Keratinocyte (primary cell): ENCODE results near the gene NAT16. TPM values are rescaled to one million over a fixed set of nuclear protein-coding genes. Genes with fewer than 3 reads are reported as not detected.

ENCODE experiments used
- DNase-seq: peaks from one replicate; pipeline ENCODE4 v3.0.0-alpha.2; 2011; ENCODE audit warnings: low read depth, missing footprints, low spot score
- FAIRE-seq: peaks from 2 replicates; lab custom pipeline; 2011; peaks lifted over from hg19 to GRCh38; lab: Jason Lieb, UNC
- H2AFZ ChIP-seq: 2 replicates; pipeline ENCODE4 v1.6.0; 2012; ENCODE audit warnings: low read length, control low read depth, inconsistent platforms; ENCODE audit not compliant: control insufficient read depth
- H3K27ac ChIP-seq: 2 replicates; pipeline ENCODE4 v1.5.1; 2011; ENCODE audit warnings: low read length; ENCODE audit not compliant: control insufficient read depth, insufficient read depth
- H3K27me3 ChIP-seq: 3 replicates; pipeline ENCODE4 v1.6.0; 2011; ENCODE audit warnings: low read length; ENCODE audit not compliant: control insufficient read depth, insufficient read depth; ENCODE audit errors: extremely low read depth
- H3K36me3 ChIP-seq, 2 experiments: 2 replicates in 1 of 2; 3 replicates in 1 of 2; pipeline ENCODE4 v1.5.1; 2011; ENCODE audit warnings: low read length in 2 of 2, mild to moderate bottlenecking in 1 of 2; ENCODE audit not compliant: control insufficient read depth in 2 of 2, insufficient read depth in 2 of 2; ENCODE audit errors: extremely low read depth in 1 of 2
- H3K4me1 ChIP-seq: 3 replicates; pipeline ENCODE4 v1.5.1; 2011; ENCODE audit warnings: low read length; ENCODE audit not compliant: control insufficient read depth, insufficient read depth; ENCODE audit errors: extremely low read depth
- H3K4me2 ChIP-seq: 3 replicates; pipeline ENCODE4 v1.6.0; 2011; ENCODE audit warnings: low read depth, low read length; ENCODE audit not compliant: control insufficient read depth, insufficient read depth; ENCODE audit errors: extremely low read depth
- H3K4me3 ChIP-seq, 3 experiments: fragments of 200-600 bp in 1 of 3; sonication (generic) in 1 of 3; 2 replicates in 2 of 3; 3 replicates in 1 of 3; pipeline ENCODE4 v1.5.1; 2011 to 2016; ENCODE audit warnings: low read length in 3 of 3, mild to moderate bottlenecking in 3 of 3, control low read depth in 2 of 3, inconsistent platforms in 1 of 3, low read depth in 1 of 3, mixed read lengths in 1 of 3, mixed run types in 1 of 3, moderate library complexity in 1 of 3; ENCODE audit not compliant: control insufficient read depth in 2 of 3, insufficient read depth in 2 of 3; ENCODE audit errors: extremely low read depth in 1 of 3
- H3K79me2 ChIP-seq: 2 replicates; pipeline ENCODE4 v1.6.0; 2012; ENCODE audit warnings: low read length; ENCODE audit not compliant: control insufficient read depth, insufficient read depth
- H3K9ac ChIP-seq: 3 replicates; pipeline ENCODE4 v1.6.0; 2011; ENCODE audit warnings: low read length; ENCODE audit not compliant: control insufficient read depth, insufficient read depth; ENCODE audit errors: extremely low read depth
- H3K9me1 ChIP-seq: 3 replicates; pipeline ENCODE4 v1.6.0; 2011; ENCODE audit warnings: low read length; ENCODE audit not compliant: control insufficient read depth, insufficient read depth; ENCODE audit errors: extremely low read depth
- H3K9me3 ChIP-seq: 2 replicates; pipeline ENCODE4 v1.5.1; 2012; ENCODE audit warnings: low read depth, low read length; ENCODE audit not compliant: control insufficient read depth
- H4K20me1 ChIP-seq: 3 replicates; pipeline ENCODE4 v1.6.0; 2011; ENCODE audit warnings: low read length; ENCODE audit not compliant: control insufficient read depth, insufficient read depth; ENCODE audit errors: extremely low read depth
- CTCF ChIP-seq, 3 experiments: IDR thresholded peaks in 1 of 3; conservative IDR thresholded peaks in 1 of 3; optimal IDR thresholded peaks in 1 of 3; 2 replicates in 2 of 3; 3 replicates in 1 of 3; pipeline versions ENCODE3 to v1.5.1; 2011; ENCODE audit warnings: low read length in 3 of 3, mild to moderate bottlenecking in 3 of 3, moderate library complexity in 2 of 3, control low read depth in 1 of 3, inconsistent platforms in 1 of 3; ENCODE audit not compliant: insufficient read depth in 2 of 3; ENCODE audit errors: extremely low read depth in 1 of 3
- EZH2 ChIP-seq: IDR thresholded peaks from one replicate; pipeline ENCODE4 v1.6.1; 2012; ENCODE audit warnings: inconsistent platforms, mild to moderate bottlenecking, low read length, moderate library complexity
- dilution Hi-C: fragments of 300-500 bp; cut with MboI; formaldehyde crosslinking; loops from one replicate; pipeline ENCODE4 v1.7.0; 2020; ENCODE audit warnings: low sequenced_read_pairs; ENCODE audit not compliant: extremely low pct_ligation_motif_present
- polyA plus RNA-seq, 5 experiments: library from polyadenylated mRNA; depleted of rRNA in 3 of 5; stranded (reverse) in 3 of 5; stranded (forward) in 1 of 5; unstranded in 1 of 5; fragments of >200 nt; gene quantifications; 1 replicate in 1 of 5; 2 replicates in 3 of 5; 3 replicates in 1 of 5; pipeline versions ENCODE4 v1.2.1 to v1.2.3, GENCODE V29; 2011 to 2012; ENCODE audit warnings: missing spikeins in 2 of 5, low read depth in 1 of 5, low replicate concordance in 1 of 5

NAT16 gene
- polyA plus RNA-seq, 1 donor (not counting 4 experiments of a cell fraction or from before 2014, with no cell fraction given): not detected

GRCh38 chr7:101185258-101185839 is 5.3 kb upstream of the NAT16 start:
- no peak for FAIRE-seq

GRCh38 chr7:101179713-101180112 is 380 bp downstream of the NAT16 start:
- H3K4me2 ChIP-seq: peak overlapping the region; percentile 16
- H3K27ac ChIP-seq: no peak overlapping the region
- no peaks in the 10 kb centered on the region for H3K9me3 ChIP-seq
- dilution Hi-C loops: no loop called here
- no peak overlapping the region for H2AFZ ChIP-seq
- DNase-seq: no peak
- no peaks in the 10 kb centered on the region for H3K36me3 ChIP-seq
- no peaks in the 10 kb centered on the region for H3K79me2 ChIP-seq
- H3K9me1 ChIP-seq: no peaks in the 10 kb centered on the region
- H3K9ac ChIP-seq: no peak overlapping the region
- FAIRE-seq: no peak
- no peak overlapping the region for H3K4me3 ChIP-seq
- no peaks in the 10 kb centered on the region for H3K4me1 ChIP-seq
- peaks cover 54% of the 10 kb centered on the region for H3K27me3 ChIP-seq
- TF ChIP-seq CTCF (optimal IDR thresholded peaks at IDR 0.05 in 1 of 3, IDR thresholded peaks at IDR 0.05 in 1 of 3, conservative IDR thresholded peaks at IDR 0.05 in 1 of 3; ENCODE audit: extremely low read depth in 1 of 3, insufficient read depth in 2 of 3, low read length in 3 of 3) (no peak), EZH2 (no peak)
- no peaks in the 10 kb centered on the region for H4K20me1 ChIP-seq

More at GRCh38 chr7:101185258-101185839, 5.3 kb upstream of the NAT16 start:
- Histone ChIP-seq H3K4me2 (no peak overlapping the region), H3K36me3 (no peaks in the 10 kb centered on the region), H3K9ac (no peak overlapping the region), H3K4me3 (no peak overlapping the region), H3K27me3 (peaks cover 9% of the 10 kb centered on the region), H3K27ac (no peak overlapping the region), H3K4me1 (peaks cover 2% of the 10 kb centered on the region), H3K9me1 (no peaks in the 10 kb centered on the region), H4K20me1 (no peaks in the 10 kb centered on the region), H2AFZ (no peak overlapping the region), H3K79me2 (no peaks in the 10 kb centered on the region), H3K9me3 (no peaks in the 10 kb centered on the region)
- TF ChIP-seq CTCF (optimal IDR thresholded peaks at IDR 0.05 in 1 of 3, IDR thresholded peaks at IDR 0.05 in 1 of 3, conservative IDR thresholded peaks at IDR 0.05 in 1 of 3; ENCODE audit: extremely low read depth in 1 of 3, insufficient read depth in 2 of 3, low read length in 3 of 3) (no peak), EZH2 (no peak)
- dilution Hi-C loops: no loop called here
- no peak for DNase-seq
